ENCODE results near the gene BLOC1S3.
A peak's percentile ranks its signal among the peaks of the same experiment; 100 is the strongest.

Gene BLOC1S3

GRCh38 chr19:45205810-45206209, 27.2 kb downstream of the BLOC1S3 start:
- Histone ChIP-seq H2AK5ac (ENCODE audit: low read length) (no peak overlapping the region), H3K79me2 (ENCODE audit: control insufficient read depth, insufficient read depth, low read length) (no peaks in the 10 kb centered on the region), H2BK5ac (ENCODE audit: low read length) (no peak overlapping the region), H4K5ac (ENCODE audit: low read length) (no peak overlapping the region), H4K8ac (ENCODE audit: low read depth, low read length) (no peak overlapping the region), H3K27ac (ENCODE audit: low read depth, low read length) (no peak overlapping the region), H3K4me2 (ENCODE audit: low read length) (no peak overlapping the region), H3K9ac (ENCODE audit: low read length) (no peak overlapping the region), H3K4ac (ENCODE audit: low read depth, low read length) (no peak overlapping the region), H3K27me3 (ENCODE audit: insufficient read depth, low read length, poor library complexity) (no peaks in the 10 kb centered on the region), H3K79me1 (ENCODE audit: low read length) (no peaks in the 10 kb centered on the region), H2BK15ac (replicated peaks; ENCODE audit: low read depth) (no peak overlapping the region), H3K36me3 (ENCODE audit: control insufficient read depth, insufficient read depth, low read length) (no peaks in the 10 kb centered on the region), H3K4me1 (ENCODE audit: control insufficient read depth, low read depth, low read length) (no peaks in the 10 kb centered on the region), H3K4me3 (ENCODE audit: low read length) (no peak overlapping the region), H3K56ac (ENCODE audit: low read length) (no peak overlapping the region), H2BK120ac (ENCODE audit: low read depth, low read length) (no peak overlapping the region), H3K23ac (ENCODE audit: low read length) (no peak overlapping the region), H3K18ac (ENCODE audit: low read length) (no peak overlapping the region)
- WGBS (ENCODE audit: extremely low coverage, insufficient coverage, low lambda C conversion rate): no CpG with 5 or more reads among the region's 12 CpGs
- DNase-seq: no peak

- H2AK5ac ChIP-seq (ENCODE audit: low read length): no peak overlapping the region
Observed at GRCh38 chr19:45206328-45206727, 27.7 kb downstream of the BLOC1S3 start.

GRCh38 chr19:45211751-45212381, 33.3 kb downstream of the BLOC1S3 start:
- no peak overlapping the region for H3K18ac ChIP-seq (ENCODE audit: low read length)
- H3K79me1 ChIP-seq (ENCODE audit: low read length): no peaks in the 10 kb centered on the region
- no peak overlapping the region for H3K4me2 ChIP-seq (ENCODE audit: low read length)
- no peak overlapping the region for H3K9ac ChIP-seq (ENCODE audit: low read length)
- H3K56ac ChIP-seq (ENCODE audit: low read length): no peak overlapping the region
- DNase-seq: no peak
- H3K27ac ChIP-seq (ENCODE audit: low read depth, low read length): no peak overlapping the region
- H3K36me3 ChIP-seq (ENCODE audit: control insufficient read depth, insufficient read depth, low read length): no peaks in the 10 kb centered on the region
- H3K27me3 ChIP-seq (ENCODE audit: insufficient read depth, low read length, poor library complexity): peaks cover 8% of the 10 kb centered on the region
- H2BK15ac ChIP-seq (replicated peaks; ENCODE audit: low read depth): no peak overlapping the region
- H2BK120ac ChIP-seq (ENCODE audit: low read depth, low read length): no peak overlapping the region
- H2BK5ac ChIP-seq (ENCODE audit: low read length): no peak overlapping the region
- no peak overlapping the region for H3K4me3 ChIP-seq (ENCODE audit: low read length)
- H4K5ac ChIP-seq (ENCODE audit: low read length): no peak overlapping the region
- no peak overlapping the region for H4K8ac ChIP-seq (ENCODE audit: low read depth, low read length)
- H3K23ac ChIP-seq (ENCODE audit: low read length): no peak overlapping the region
- no peaks in the 10 kb centered on the region for H3K4me1 ChIP-seq (ENCODE audit: control insufficient read depth, low read depth, low read length)
- no peak overlapping the region for H2AK5ac ChIP-seq (ENCODE audit: low read length)
- H3K4ac ChIP-seq (ENCODE audit: low read depth, low read length): no peak overlapping the region
- WGBS (ENCODE audit: extremely low coverage, insufficient coverage, low lambda C conversion rate): no CpG with 5 or more reads among the region's 17 CpGs
- H3K79me2 ChIP-seq (ENCODE audit: control insufficient read depth, insufficient read depth, low read length): no peaks in the 10 kb centered on the region

More at GRCh38 chr19:45206328-45206727, 27.7 kb downstream of the BLOC1S3 start:
- no peak overlapping the region for H2BK15ac ChIP-seq (replicated peaks; ENCODE audit: low read depth)
- no peak overlapping the region for H3K4me2 ChIP-seq (ENCODE audit: low read length)
- H3K27me3 ChIP-seq (ENCODE audit: insufficient read depth, low read length, poor library complexity): no peaks in the 10 kb centered on the region
- no peaks in the 10 kb centered on the region for H3K4me1 ChIP-seq (ENCODE audit: control insufficient read depth, low read depth, low read length)
- no peaks in the 10 kb centered on the region for H3K79me1 ChIP-seq (ENCODE audit: low read length)
- no peak overlapping the region for H3K27ac ChIP-seq (ENCODE audit: low read depth, low read length)
- H2BK120ac ChIP-seq (ENCODE audit: low read depth, low read length): no peak overlapping the region
- no peak for DNase-seq
- H3K23ac ChIP-seq (ENCODE audit: low read length): no peak overlapping the region
- H3K4me3 ChIP-seq (ENCODE audit: low read length): no peak overlapping the region
- no peak overlapping the region for H3K18ac ChIP-seq (ENCODE audit: low read length)
- H3K79me2 ChIP-seq (ENCODE audit: control insufficient read depth, insufficient read depth, low read length): no peaks in the 10 kb centered on the region
- H3K9ac ChIP-seq (ENCODE audit: low read length): no peak overlapping the region
- H4K5ac ChIP-seq (ENCODE audit: low read length): no peak overlapping the region
- no peak overlapping the region for H2BK5ac ChIP-seq (ENCODE audit: low read length)
- H4K8ac ChIP-seq (ENCODE audit: low read depth, low read length): no peak overlapping the region
- H3K4ac ChIP-seq (ENCODE audit: low read depth, low read length): no peak overlapping the region
- H3K36me3 ChIP-seq (ENCODE audit: control insufficient read depth, insufficient read depth, low read length): no peaks in the 10 kb centered on the region
- WGBS (ENCODE audit: extremely low coverage, insufficient coverage, low lambda C conversion rate): no CpG with 5 or more reads among the region's 3 CpGs
- no peak overlapping the region for H3K56ac ChIP-seq (ENCODE audit: low read length)

GRCh38 chr19:45213031-45213430, 34.4 kb downstream of the BLOC1S3 start:
- Histone ChIP-seq H2BK15ac (replicated peaks; ENCODE audit: low read depth) (no peak overlapping the region), H2AK5ac (ENCODE audit: low read length) (no peak overlapping the region), H3K9ac (ENCODE audit: low read length) (no peak overlapping the region), H2BK120ac (ENCODE audit: low read depth, low read length) (no peak overlapping the region), H3K79me2 (ENCODE audit: control insufficient read depth, insufficient read depth, low read length) (no peaks in the 10 kb centered on the region), H3K56ac (ENCODE audit: low read length) (no peak overlapping the region), H3K27ac (ENCODE audit: low read depth, low read length) (no peak overlapping the region), H3K18ac (ENCODE audit: low read length) (no peak overlapping the region), H3K4me3 (ENCODE audit: low read length) (no peak overlapping the region), H3K4me2 (ENCODE audit: low read length) (no peak overlapping the region), H4K8ac (ENCODE audit: low read depth, low read length) (no peak overlapping the region), H2BK5ac (ENCODE audit: low read length) (no peak overlapping the region), H3K4ac (ENCODE audit: low read depth, low read length) (no peak overlapping the region), H3K79me1 (ENCODE audit: low read length) (no peaks in the 10 kb centered on the region), H3K36me3 (ENCODE audit: control insufficient read depth, insufficient read depth, low read length) (no peaks in the 10 kb centered on the region), H3K27me3 (ENCODE audit: insufficient read depth, low read length, poor library complexity) (peaks cover 19% of the 10 kb centered on the region), H3K4me1 (ENCODE audit: control insufficient read depth, low read depth, low read length) (no peaks in the 10 kb centered on the region), H3K23ac (ENCODE audit: low read length) (no peak overlapping the region), H4K5ac (ENCODE audit: low read length) (no peak overlapping the region)
- no peak for DNase-seq
- no CpG with 5 or more reads among the region's 23 CpGs for WGBS (ENCODE audit: extremely low coverage, insufficient coverage, low lambda C conversion rate)

GRCh38 chr19:45215391-45216191, 37.0 kb downstream of the BLOC1S3 start:
- Histone ChIP-seq H3K79me1 (ENCODE audit: low read length) (no peaks in the 10 kb centered on the region), H3K4me3 (ENCODE audit: low read length) (no peak overlapping the region), H3K27ac (ENCODE audit: low read depth, low read length) (no peak overlapping the region), H3K4me1 (ENCODE audit: control insufficient read depth, low read depth, low read length) (no peaks in the 10 kb centered on the region), H4K8ac (ENCODE audit: low read depth, low read length) (no peak overlapping the region), H3K4me2 (ENCODE audit: low read length) (peak overlapping the region; percentile 33), H2BK5ac (ENCODE audit: low read length) (no peak overlapping the region), H2BK120ac (ENCODE audit: low read depth, low read length) (no peak overlapping the region), H2BK15ac (replicated peaks; ENCODE audit: low read depth) (no peak overlapping the region), H4K5ac (ENCODE audit: low read length) (no peak overlapping the region), H3K23ac (ENCODE audit: low read length) (no peak overlapping the region), H3K36me3 (ENCODE audit: control insufficient read depth, insufficient read depth, low read length) (no peaks in the 10 kb centered on the region), H3K18ac (ENCODE audit: low read length) (no peak overlapping the region), H2AK5ac (ENCODE audit: low read length) (no peak overlapping the region), H3K27me3 (ENCODE audit: insufficient read depth, low read length, poor library complexity) (peaks cover 23% of the 10 kb centered on the region), H3K56ac (ENCODE audit: low read length) (peak overlapping the region; percentile 58), H3K9ac (ENCODE audit: low read length) (peak overlapping the region; percentile 40), H3K79me2 (ENCODE audit: control insufficient read depth, insufficient read depth, low read length) (no peaks in the 10 kb centered on the region), H3K4ac (ENCODE audit: low read depth, low read length) (no peak overlapping the region)
- peak; percentile 62 for DNase-seq
- WGBS (ENCODE audit: extremely low coverage, insufficient coverage, low lambda C conversion rate): no CpG with 5 or more reads among the region's 35 CpGs

Data from mesendoderm (in vitro differentiated cells).